ENCODE data around the gene RGP1.
A peak's percentile ranks its signal among the peaks of the same experiment; 100 is the strongest.

Gene RGP1

DNA sequence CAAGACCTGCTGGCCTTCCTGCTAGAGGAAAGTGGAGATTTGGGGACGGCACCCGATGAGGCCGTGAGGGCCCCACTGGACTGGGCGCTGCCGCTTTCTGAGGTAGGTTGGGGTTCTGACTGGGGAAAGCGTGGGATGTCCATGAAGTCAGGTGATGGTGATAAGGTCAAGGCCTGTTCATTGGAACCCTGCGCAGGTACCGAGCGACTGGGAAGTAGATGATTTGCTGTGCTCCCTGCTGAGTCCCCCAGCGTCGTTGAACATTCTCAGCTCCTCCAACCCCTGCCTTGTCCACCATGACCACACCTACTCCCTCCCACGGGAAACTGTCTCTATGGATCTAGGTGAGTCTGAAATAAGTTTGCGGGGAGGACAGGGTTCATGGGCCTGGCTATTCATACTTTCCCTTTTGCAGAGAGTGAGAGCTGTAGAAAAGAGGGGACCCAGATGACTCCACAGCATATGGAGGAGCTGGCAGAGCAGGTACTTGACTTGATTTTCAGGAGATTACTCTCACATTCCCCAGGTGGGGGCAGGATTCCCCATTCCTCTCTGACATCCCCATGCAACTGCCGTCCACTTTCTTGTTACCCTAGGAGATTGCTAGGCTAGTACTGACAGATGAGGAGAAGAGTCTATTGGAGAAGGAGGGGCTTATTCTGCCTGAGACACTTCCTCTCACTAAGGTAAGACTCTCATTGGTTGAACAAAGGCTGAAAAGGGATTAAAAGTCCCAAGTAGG, 16.1 kb upstream of the RGP1 start:
- Histone ChIP-seq H3K9ac (ENCODE audit: low read length) (peak overlapping the region; percentile 84), H3K36me3 (ENCODE audit: control insufficient read depth, insufficient read depth, low read length) (peaks cover 37% of the 10 kb centered on the region), H3K27ac (ENCODE audit: low read depth, low read length) (peak overlapping the region; percentile 67; the same call in 1 of the 2 replicates), H3K4me3 (ENCODE audit: low read depth, low read length) (peak overlapping the region; percentile 91), H3K27me3 (ENCODE audit: control insufficient read depth, insufficient read depth, low read length) (no peaks in the 10 kb centered on the region), H3K4me1 (ENCODE audit: control insufficient read depth, insufficient read depth, low read length) (peaks cover 36% of the 10 kb centered on the region), H3K9me3 (ENCODE audit: control insufficient read depth, insufficient read depth, low read depth, low read length) (no peaks in the 10 kb centered on the region)

DNA sequence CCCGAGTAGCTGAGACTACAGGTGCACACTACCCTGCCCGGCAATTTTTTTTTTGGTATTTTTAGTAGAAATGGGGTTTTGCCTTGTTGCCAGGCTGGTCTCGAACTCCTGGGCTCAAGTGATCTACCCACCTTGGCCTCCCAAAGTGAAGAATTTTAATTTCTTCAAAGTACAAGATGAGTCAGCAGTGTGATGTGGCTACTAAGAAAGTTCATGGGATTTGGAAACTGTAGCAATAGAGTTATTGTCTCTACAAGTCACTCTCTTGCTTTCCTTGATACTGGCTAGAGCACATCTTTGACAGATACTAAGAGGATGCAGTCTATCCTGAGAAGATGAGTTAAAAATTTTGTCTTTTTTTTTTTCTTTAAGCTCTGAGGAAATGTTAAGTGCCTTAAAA, 15.0 kb upstream of the RGP1 start:
- Histone ChIP-seq H3K4me1 (ENCODE audit: control insufficient read depth, insufficient read depth, low read length) (peaks cover 25% of the 10 kb centered on the region), H3K9me3 (ENCODE audit: control insufficient read depth, insufficient read depth, low read depth, low read length) (no peaks in the 10 kb centered on the region), H3K36me3 (ENCODE audit: control insufficient read depth, insufficient read depth, low read length) (peaks cover 48% of the 10 kb centered on the region), H3K27me3 (ENCODE audit: control insufficient read depth, insufficient read depth, low read length) (no peaks in the 10 kb centered on the region), H3K4me3 (ENCODE audit: low read depth, low read length) (no peak overlapping the region), H3K27ac (ENCODE audit: low read depth, low read length) (no peak overlapping the region), H3K9ac (ENCODE audit: low read length) (no peak overlapping the region)

- Histone ChIP-seq H3K4me3 (ENCODE audit: low read depth, low read length) (no peak overlapping the region), H3K36me3 (ENCODE audit: control insufficient read depth, insufficient read depth, low read length) (peaks cover 69% of the 10 kb centered on the region), H3K4me1 (ENCODE audit: control insufficient read depth, insufficient read depth, low read length) (0 out of 2 replicates have a peak, but pooled peaks cover 5% of the 10 kb centered on the region), H3K27ac (ENCODE audit: low read depth, low read length) (no peak overlapping the region), H3K27me3 (ENCODE audit: control insufficient read depth, insufficient read depth, low read length) (no peaks in the 10 kb centered on the region), H3K9ac (ENCODE audit: low read length) (no peak overlapping the region), H3K9me3 (ENCODE audit: control insufficient read depth, insufficient read depth, low read depth, low read length) (no peaks in the 10 kb centered on the region)
Observed at GRCh38 chr9:35736201-35736633, 12.9 kb upstream of the RGP1 start.

GRCh38 chr9:35737143-35737542, 11.9 kb upstream of the RGP1 start:
- Histone ChIP-seq H3K27me3 (ENCODE audit: control insufficient read depth, insufficient read depth, low read length) (no peaks in the 10 kb centered on the region), H3K4me3 (ENCODE audit: low read depth, low read length) (no peak overlapping the region), H3K9me3 (ENCODE audit: control insufficient read depth, insufficient read depth, low read depth, low read length) (no peaks in the 10 kb centered on the region), H3K9ac (ENCODE audit: low read length) (no peak overlapping the region), H3K27ac (ENCODE audit: low read depth, low read length) (no peak overlapping the region), H3K36me3 (ENCODE audit: control insufficient read depth, insufficient read depth, low read length) (peaks cover 77% of the 10 kb centered on the region), H3K4me1 (ENCODE audit: control insufficient read depth, insufficient read depth, low read length) (0 out of 2 replicates have a peak, but pooled peaks cover 5% of the 10 kb centered on the region)

DNA sequence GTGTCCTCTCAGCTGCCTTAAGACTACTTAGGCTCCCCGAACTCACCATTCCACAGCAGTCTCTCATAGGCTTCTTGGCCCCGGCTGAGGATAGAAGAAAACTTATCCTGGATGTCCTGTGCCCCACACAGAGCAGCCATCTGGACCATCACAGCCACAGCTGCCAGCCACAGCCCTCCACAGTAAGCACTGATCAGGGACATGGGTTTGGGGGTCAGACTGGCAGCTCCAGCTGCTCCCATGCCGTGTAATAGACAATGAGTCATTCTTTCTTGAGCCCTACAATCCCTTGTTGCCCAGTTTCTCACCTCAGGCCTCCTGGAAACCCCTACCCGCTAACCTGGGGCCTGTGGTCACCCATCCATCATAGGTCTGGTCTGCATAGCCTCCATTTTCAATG, 10.9 kb upstream of the RGP1 start:
- Histone ChIP-seq H3K27me3 (ENCODE audit: control insufficient read depth, insufficient read depth, low read length) (no peaks in the 10 kb centered on the region), H3K9me3 (ENCODE audit: control insufficient read depth, insufficient read depth, low read depth, low read length) (no peaks in the 10 kb centered on the region), H3K4me1 (ENCODE audit: control insufficient read depth, insufficient read depth, low read length) (0 out of 2 replicates have a peak, but pooled peaks cover 5% of the 10 kb centered on the region), H3K27ac (ENCODE audit: low read depth, low read length) (no peak overlapping the region), H3K4me3 (ENCODE audit: low read depth, low read length) (no peak overlapping the region), H3K36me3 (ENCODE audit: control insufficient read depth, insufficient read depth, low read length) (peaks cover 88% of the 10 kb centered on the region), H3K9ac (ENCODE audit: low read length) (no peak overlapping the region)

GRCh38 chr9:35738924-35739323, 10.2 kb upstream of the RGP1 start:
- Histone ChIP-seq H3K9ac (ENCODE audit: low read length) (no peak overlapping the region), H3K36me3 (ENCODE audit: control insufficient read depth, insufficient read depth, low read length) (peaks cover 95% of the 10 kb centered on the region), H3K27me3 (ENCODE audit: control insufficient read depth, insufficient read depth, low read length) (no peaks in the 10 kb centered on the region), H3K4me3 (ENCODE audit: low read depth, low read length) (no peak overlapping the region), H3K27ac (ENCODE audit: low read depth, low read length) (no peak overlapping the region), H3K4me1 (ENCODE audit: control insufficient read depth, insufficient read depth, low read length) (no peaks in the 10 kb centered on the region), H3K9me3 (ENCODE audit: control insufficient read depth, insufficient read depth, low read depth, low read length) (no peaks in the 10 kb centered on the region)

GRCh38 chr9:35740243-35740642, 8.8 kb upstream of the RGP1 start:
- Histone ChIP-seq H3K27me3 (ENCODE audit: control insufficient read depth, insufficient read depth, low read length) (no peaks in the 10 kb centered on the region), H3K4me3 (ENCODE audit: low read depth, low read length) (no peak overlapping the region), H3K36me3 (ENCODE audit: control insufficient read depth, insufficient read depth, low read length) (peaks cover 95% of the 10 kb centered on the region), H3K9ac (ENCODE audit: low read length) (no peak overlapping the region), H3K4me1 (ENCODE audit: control insufficient read depth, insufficient read depth, low read length) (no peaks in the 10 kb centered on the region), H3K27ac (ENCODE audit: low read depth, low read length) (no peak overlapping the region), H3K9me3 (ENCODE audit: control insufficient read depth, insufficient read depth, low read depth, low read length) (no peaks in the 10 kb centered on the region)

DNA sequence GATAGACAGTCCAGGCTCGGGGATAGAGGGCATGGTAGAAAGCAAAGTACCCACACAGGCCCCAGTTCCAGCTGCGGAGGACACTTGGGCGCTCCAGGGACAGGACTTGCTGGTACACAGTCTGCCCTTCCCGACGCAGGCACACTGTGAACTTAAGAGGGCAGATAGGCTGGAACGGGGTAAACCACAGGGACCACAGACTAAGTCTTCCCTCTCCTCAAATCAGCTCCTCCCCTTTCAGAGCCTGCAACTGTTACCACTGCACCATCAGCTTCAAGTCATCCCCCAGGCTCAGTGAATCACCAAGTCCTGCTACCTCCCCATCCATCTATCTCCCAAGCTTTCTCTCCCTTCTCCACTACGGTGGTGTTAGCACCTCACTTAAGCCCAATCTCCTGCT, 7.3 kb upstream of the RGP1 start:
- H3K9ac ChIP-seq (ENCODE audit: low read length): no peak overlapping the region
- H3K36me3 ChIP-seq (ENCODE audit: control insufficient read depth, insufficient read depth, low read length): peaks cover 84% of the 10 kb centered on the region

GRCh38 chr9:35743452-35743851, 5.6 kb upstream of the RGP1 start:
- no peak overlapping the region for H3K9ac ChIP-seq (ENCODE audit: low read length)
- H3K27me3 ChIP-seq (ENCODE audit: control insufficient read depth, insufficient read depth, low read length): no peaks in the 10 kb centered on the region
- no peaks in the 10 kb centered on the region for H3K9me3 ChIP-seq (ENCODE audit: control insufficient read depth, insufficient read depth, low read depth, low read length)
- H3K4me3 ChIP-seq (ENCODE audit: low read depth, low read length): no peak overlapping the region
- peaks cover 67% of the 10 kb centered on the region for H3K36me3 ChIP-seq (ENCODE audit: control insufficient read depth, insufficient read depth, low read length)
- peaks cover 13% of the 10 kb centered on the region for H3K4me1 ChIP-seq (ENCODE audit: control insufficient read depth, insufficient read depth, low read length)
- no peak overlapping the region for H3K27ac ChIP-seq (ENCODE audit: low read depth, low read length)

More for the DNA sequence above, 7.3 kb upstream of the RGP1 start:
- no peak overlapping the region for H3K4me3 ChIP-seq (ENCODE audit: low read depth, low read length)
- H3K27me3 ChIP-seq (ENCODE audit: control insufficient read depth, insufficient read depth, low read length): no peaks in the 10 kb centered on the region
- H3K27ac ChIP-seq (ENCODE audit: low read depth, low read length): no peak overlapping the region
- H3K9me3 ChIP-seq (ENCODE audit: control insufficient read depth, insufficient read depth, low read depth, low read length): no peaks in the 10 kb centered on the region
- no peaks in the 10 kb centered on the region for H3K4me1 ChIP-seq (ENCODE audit: control insufficient read depth, insufficient read depth, low read length)

GRCh38 chr9:35743880-35744518, 5.1 kb upstream of the RGP1 start:
- Histone ChIP-seq H3K9me3 (ENCODE audit: control insufficient read depth, insufficient read depth, low read depth, low read length) (no peaks in the 10 kb centered on the region), H3K36me3 (ENCODE audit: control insufficient read depth, insufficient read depth, low read length) (peaks cover 62% of the 10 kb centered on the region), H3K27me3 (ENCODE audit: control insufficient read depth, insufficient read depth, low read length) (no peaks in the 10 kb centered on the region), H3K4me3 (ENCODE audit: low read depth, low read length) (no peak overlapping the region), H3K27ac (ENCODE audit: low read depth, low read length) (no peak overlapping the region), H3K9ac (ENCODE audit: low read length) (no peak overlapping the region), H3K4me1 (ENCODE audit: control insufficient read depth, insufficient read depth, low read length) (peaks cover 13% of the 10 kb centered on the region)

DNA sequence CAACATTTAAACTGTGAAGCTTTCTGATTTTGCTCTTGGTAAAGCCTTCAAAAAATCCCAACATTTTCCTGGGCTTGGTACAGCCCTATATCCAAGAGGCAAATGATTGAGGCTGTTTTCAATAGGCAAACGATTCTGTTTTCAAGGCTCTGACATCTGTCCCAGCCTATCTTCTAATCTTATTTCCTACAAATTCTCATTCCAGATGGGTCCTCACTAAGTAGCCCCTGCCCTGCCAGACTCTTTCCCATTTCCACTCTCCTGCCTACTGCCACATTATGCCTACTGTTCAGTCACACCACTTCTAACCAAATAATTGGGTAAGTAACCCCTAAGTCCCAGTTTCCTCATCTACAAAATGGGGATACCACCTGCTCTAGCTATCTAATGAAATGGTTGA, 3.5 kb upstream of the RGP1 start:
- Histone ChIP-seq H3K27me3 (ENCODE audit: control insufficient read depth, insufficient read depth, low read length) (no peaks in the 10 kb centered on the region), H3K27ac (ENCODE audit: low read depth, low read length) (no peak overlapping the region), H3K9me3 (ENCODE audit: control insufficient read depth, insufficient read depth, low read depth, low read length) (no peaks in the 10 kb centered on the region), H3K36me3 (ENCODE audit: control insufficient read depth, insufficient read depth, low read length) (peaks cover 46% of the 10 kb centered on the region), H3K9ac (ENCODE audit: low read length) (no peak overlapping the region), H3K4me1 (ENCODE audit: control insufficient read depth, insufficient read depth, low read length) (peaks cover 18% of the 10 kb centered on the region), H3K4me3 (ENCODE audit: low read depth, low read length) (0 out of 2 replicates have a peak overlapping the region, but pooled peaks have one; percentile 25)

Data from HUES6 (cell line).